ENCODE data around the gene GMPR.

GRCh38 chr6:16227048-16227562, 11.3 kb upstream of the GMPR start:
- TF ChIP-seq POLR2A (IDR thresholded peaks at IDR 0.05) = no peak
- TF ChIP-seq EP300 (IDR thresholded peaks at IDR 0.05) = no peak

Data from upper lobe of left lung (tissue), 4 donors.